WTC11 (cell line): Measurements from ENCODE around the gene MAML3.

Source experiments
- CREM ChIP-seq: sonication (generic); formaldehyde crosslinking; IDR thresholded peaks from 2 replicates; pipeline ENCODE4 v1.8.1; 2022; ENCODE audit warnings: mild to moderate bottlenecking, missing genetic modification reagents, moderate library complexity
- IRF2 ChIP-seq: sonication (generic); formaldehyde crosslinking; IDR thresholded peaks from 2 replicates; pipeline ENCODE4 v1.8.0; 2022; ENCODE audit warnings: low read depth, missing genetic modification reagents, borderline replicate concordance
- OVOL2 ChIP-seq: fragments of 250-450 bp; sonication (Bioruptor Pico); IDR thresholded peaks from 2 replicates; pipeline ENCODE4 v1.9.0; 2021; ENCODE audit warnings: mild to moderate bottlenecking, borderline replicate concordance
- ZNF416 ChIP-seq: fragments of 250-450 bp; sonication (Bioruptor Pico); IDR thresholded peaks from 2 replicates; pipeline ENCODE4 v1.9.0; 2021; ENCODE audit warnings: mild to moderate bottlenecking, inconsistent platforms
- ZNF671 ChIP-seq: fragments of 250-450 bp; sonication (Bioruptor Pico); IDR thresholded peaks from 2 replicates; pipeline ENCODE4 v1.8.0; 2021; ENCODE audit warnings: mild to moderate bottlenecking
- TF ChIP-seq, protein P1 (sequence below): fragments of 200-600 bp; IDR thresholded peaks from 2 replicates; pipeline ENCODE4 v1.8.0; 2022; ENCODE audit warnings: antibody characterized with exemption

- TF ChIP-seq ZNF671 (CRISPR knock-in tag) (no peak), IRF2 (no peak), CREM (CRISPR knock-in tag) (no peak), ZNF416 (CRISPR knock-in tag) (no peak), OVOL2 (CRISPR knock-in tag) (no peak)
- TF ChIP-seq, protein P1, sequence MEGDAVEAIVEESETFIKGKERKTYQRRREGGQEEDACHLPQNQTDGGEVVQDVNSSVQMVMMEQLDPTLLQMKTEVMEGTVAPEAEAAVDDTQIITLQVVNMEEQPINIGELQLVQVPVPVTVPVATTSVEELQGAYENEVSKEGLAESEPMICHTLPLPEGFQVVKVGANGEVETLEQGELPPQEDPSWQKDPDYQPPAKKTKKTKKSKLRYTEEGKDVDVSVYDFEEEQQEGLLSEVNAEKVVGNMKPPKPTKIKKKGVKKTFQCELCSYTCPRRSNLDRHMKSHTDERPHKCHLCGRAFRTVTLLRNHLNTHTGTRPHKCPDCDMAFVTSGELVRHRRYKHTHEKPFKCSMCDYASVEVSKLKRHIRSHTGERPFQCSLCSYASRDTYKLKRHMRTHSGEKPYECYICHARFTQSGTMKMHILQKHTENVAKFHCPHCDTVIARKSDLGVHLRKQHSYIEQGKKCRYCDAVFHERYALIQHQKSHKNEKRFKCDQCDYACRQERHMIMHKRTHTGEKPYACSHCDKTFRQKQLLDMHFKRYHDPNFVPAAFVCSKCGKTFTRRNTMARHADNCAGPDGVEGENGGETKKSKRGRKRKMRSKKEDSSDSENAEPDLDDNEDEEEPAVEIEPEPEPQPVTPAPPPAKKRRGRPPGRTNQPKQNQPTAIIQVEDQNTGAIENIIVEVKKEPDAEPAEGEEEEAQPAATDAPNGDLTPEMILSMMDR = no peak
These were observed 359.6 kb downstream of the MAML3 start for GRCh38 chr4:139794158-139794954.
